WTC11 (cell line): Measurements from ENCODE around the gene KRT8. TPM values are rescaled to one million over a fixed set of nuclear protein-coding genes. Genes with fewer than 3 reads are reported as not detected.
"Not testable (repeated sequence)": the region's sequence is repeated elsewhere in the genome, so short reads cannot be mapped to it uniquely, and the experiment has no call there.

Experiments
- ATAC-seq: fragments of 200-7000 bp; cut with Tn5 transposase; 2 replicates; pipeline ENCODE4 v1.10.0; 2021; ENCODE audit warnings: mild to moderate bottlenecking, moderate library complexity
- CTCF ChIA-PET: fragments of 300-600 bp; sonication (Branson Sonifier 250); formaldehyde crosslinking; loops from one replicate; lab custom pipeline; 2021; ENCODE audit warnings: antibody characterized with exemption; lab: Charles Lee
- POLR2A ChIA-PET: fragments of 350-600 bp; sonication (Branson Sonifier 250); formaldehyde crosslinking; loops from one replicate; lab custom pipeline; 2021; ENCODE audit warnings: antibody characterized with exemption; lab: Charles Lee
- DNase-seq: peaks from one replicate; pipeline ENCODE4 v3.0.0; 2021; ENCODE audit warnings: low spot score
- H3K27ac Mint-ChIP-seq: 2 replicates; pipeline ENCODE4 v1.8.0; 2021; ENCODE audit warnings: mixed read lengths
- H3K27me3 Mint-ChIP-seq: 2 replicates; pipeline ENCODE4 v1.8.0; 2021; ENCODE audit warnings: low read depth, mild to moderate bottlenecking, moderate library complexity, mixed read lengths
- H3K36me3 Mint-ChIP-seq: 2 replicates; pipeline ENCODE4 v1.8.0; 2021; ENCODE audit warnings: mixed read lengths
- H3K4me1 Mint-ChIP-seq: 2 replicates; pipeline ENCODE4 v1.8.0; 2022; ENCODE audit warnings: mixed read lengths
- H3K4me3 Mint-ChIP-seq: 2 replicates; pipeline ENCODE4 v1.8.0; 2021; ENCODE audit warnings: mild to moderate bottlenecking, moderate library complexity, mixed read lengths
- H3K9me3 Mint-ChIP-seq: 2 replicates; pipeline ENCODE4 v1.8.0; 2021; ENCODE audit warnings: mixed read lengths
- AFF4 ChIP-seq: sonication (generic); formaldehyde crosslinking; IDR thresholded peaks from 2 replicates; pipeline ENCODE4 v1.8.1; 2023; ENCODE audit warnings: mild to moderate bottlenecking, missing genetic modification reagents, borderline replicate concordance
- AR ChIP-seq: fragments of 250-450 bp; sonication (Bioruptor Pico); IDR thresholded peaks from 2 replicates; pipeline ENCODE4 v1.9.0; 2021; ENCODE audit warnings: mild to moderate bottlenecking
- ARID4B ChIP-seq: sonication (generic); formaldehyde crosslinking; IDR thresholded peaks from 2 replicates; pipeline ENCODE4 v1.8.0; 2023; ENCODE audit warnings: missing genetic modification reagents, mild to moderate bottlenecking, borderline replicate concordance
- E2F5 ChIP-seq: sonication (generic); formaldehyde crosslinking; IDR thresholded peaks from 2 replicates; pipeline ENCODE4 v1.8.1; 2022; ENCODE audit warnings: mild to moderate bottlenecking, moderate library complexity, missing genetic modification reagents
- GABPB1 ChIP-seq: sonication (generic); formaldehyde crosslinking; IDR thresholded peaks from 2 replicates; pipeline ENCODE4 v1.8.1; 2023; ENCODE audit warnings: mild to moderate bottlenecking, missing genetic modification reagents
- JUN ChIP-seq: sonication (generic); formaldehyde crosslinking; IDR thresholded peaks from 2 replicates; pipeline ENCODE4 v1.8.0; 2023; ENCODE audit warnings: mild to moderate bottlenecking, missing genetic modification reagents
- NR1H2 ChIP-seq: sonication (generic); formaldehyde crosslinking; IDR thresholded peaks from 2 replicates; pipeline ENCODE4 v1.9.0; 2021; ENCODE audit warnings: mild to moderate bottlenecking, moderate library complexity, missing genetic modification reagents
- SMAD3 ChIP-seq: sonication (generic); formaldehyde crosslinking; IDR thresholded peaks from 2 replicates; pipeline ENCODE4 v1.8.0; 2022; ENCODE audit warnings: missing genetic modification reagents, mild to moderate bottlenecking, borderline replicate concordance
- SOX15 ChIP-seq: fragments of 250-450 bp; sonication (Bioruptor Pico); IDR thresholded peaks from 2 replicates; pipeline ENCODE4 v1.9.0; 2021; ENCODE audit warnings: mild to moderate bottlenecking
- STAT6 ChIP-seq: sonication (generic); formaldehyde crosslinking; conservative IDR thresholded peaks from 2 replicates; pipeline ENCODE4 v1.8.1; 2023; ENCODE audit warnings: mild to moderate bottlenecking, low read depth, missing genetic modification reagents, moderate library complexity
- TEAD1 ChIP-seq: sonication (generic); formaldehyde crosslinking; IDR thresholded peaks from 2 replicates; pipeline ENCODE4 v1.8.0; 2022; ENCODE audit warnings: mild to moderate bottlenecking, missing genetic modification reagents
- TEAD4 ChIP-seq: sonication (generic); formaldehyde crosslinking; IDR thresholded peaks from 2 replicates; pipeline ENCODE4 v1.8.0; 2022; ENCODE audit warnings: mild to moderate bottlenecking, missing genetic modification reagents
- ZNF138 ChIP-seq: sonication (generic); formaldehyde crosslinking; conservative IDR thresholded peaks from 2 replicates; pipeline ENCODE4 v1.8.1; 2022; ENCODE audit warnings: mild to moderate bottlenecking, moderate library complexity, missing genetic modification reagents
- ZNF263 ChIP-seq: sonication (generic); formaldehyde crosslinking; IDR thresholded peaks from 2 replicates; pipeline ENCODE4 v1.8.1; 2022; ENCODE audit warnings: low read depth, mild to moderate bottlenecking, moderate library complexity, missing genetic modification reagents
- ZNF317 ChIP-seq: sonication (generic); formaldehyde crosslinking; IDR thresholded peaks from 2 replicates; pipeline ENCODE4 v1.8.1; 2023; ENCODE audit warnings: low read depth, mild to moderate bottlenecking, moderate library complexity, missing genetic modification reagents, borderline replicate concordance
- ZNF423 ChIP-seq: fragments of 250-450 bp; sonication (Bioruptor Pico); IDR thresholded peaks from 2 replicates; pipeline ENCODE4 v2.1.2; 2022; ENCODE audit warnings: mild to moderate bottlenecking, moderate library complexity
- ZNF532 ChIP-seq: fragments of 250-450 bp; sonication (Bioruptor Pico); IDR thresholded peaks from 2 replicates; pipeline ENCODE4 v1.9.0; 2021; ENCODE audit warnings: mild to moderate bottlenecking, borderline replicate concordance
- total RNA-seq: library from RNA; stranded (reverse); gene quantifications from 3 replicates; pipeline ENCODE4 v1.2.3, GENCODE V29; 2021

The KRT8 gene
- total RNA-seq, 1 experiment from 2014 or later: 477 TPM

GRCh38 chr12:52856787-52857186 is 48.1 kb downstream of the KRT8 start:
- DNase-seq: no peak
- no peaks in the 10 kb centered on the region; the same call in 1 of the 2 replicates for H3K27me3 Mint-ChIP-seq
- H3K4me3 Mint-ChIP-seq: no peak overlapping the region
- CTCF ChIA-PET: interaction anchor here (0.6 to 1.2 kb wide), 2 partner anchors 9 to 14 kb away, joined by 3 to 6 read pairs; no protein-coding TSS in a partner anchor
- no peaks in the 10 kb centered on the region for H3K36me3 Mint-ChIP-seq
- no peak for ATAC-seq
- no peaks in the 10 kb centered on the region for H3K4me1 Mint-ChIP-seq
- TF ChIP-seq SMAD3 (no peak), TEAD4 (CRISPR knock-in tag) (no peak), AR (CRISPR knock-in tag) (no peak), STAT6 (CRISPR knock-in tag) (no peak), ZNF532 (CRISPR knock-in tag) (no peak), ZNF423 (CRISPR knock-in tag) (no peak), GABPB1 (no peak), ZNF138 (CRISPR knock-in tag) (no peak), ZNF317 (CRISPR knock-in tag) (no peak), TEAD1 (CRISPR knock-in tag) (no peak), ZNF263 (CRISPR knock-in tag) (no peak), SOX15 (CRISPR knock-in tag) (no peak), E2F5 (CRISPR knock-in tag) (no peak), JUN (CRISPR knock-in tag) (no peak), ARID4B (CRISPR knock-in tag) (no peak), AFF4 (CRISPR knock-in tag) (no peak), NR1H2 (CRISPR knock-in tag) (no peak)
- no peaks in the 10 kb centered on the region for H3K9me3 Mint-ChIP-seq
- no peak overlapping the region for H3K27ac Mint-ChIP-seq
- POLR2A ChIA-PET: no interaction called here

GRCh38 chr12:52856077-52856476 is 48.8 kb downstream of the KRT8 start:
- POLR2A ChIA-PET, DNase-seq, H3K36me3 Mint-ChIP-seq, H3K27ac Mint-ChIP-seq, ATAC-seq, H3K9me3 Mint-ChIP-seq, H3K4me3 Mint-ChIP-seq, H3K4me1 Mint-ChIP-seq, H3K27me3 Mint-ChIP-seq, CTCF ChIA-PET: not testable (repeated sequence)
